Vagina (tissue), 2 donors: ENCODE measurements around the gene PRKAG2.

Source experiments
- CTCF ChIP-seq, 3 experiments: fragments of 450-650 bp in 2 of 3; fragments of 200-600 bp in 1 of 3; sonication (generic) in 1 of 3; IDR thresholded peaks; one replicate each; pipeline ENCODE4 v1.5.1; 2017 to 2019; ENCODE audit warnings: antibody characterized with exemption in 3 of 3, mild to moderate bottlenecking in 2 of 3, moderate library complexity in 2 of 3
- POLR2A ChIP-seq, 2 donors: fragments of 450-650 bp; IDR thresholded peaks; one replicate each; pipeline ENCODE4 v1.6.1; 2017; ENCODE audit warnings: antibody characterized with exemption in 2 of 2, mild to moderate bottlenecking in 2 of 2, moderate library complexity in 2 of 2

- TF ChIP-seq POLR2A (IDR thresholded peaks at IDR 0.05) (no peak), CTCF (IDR thresholded peaks at IDR 0.05) (no peak)
These were observed 184.2 kb downstream of the PRKAG2 start for GRCh38 chr7:151692721-151693120.
